CD14-positive monocyte (primary cell): Measurements from ENCODE around the gene KMT2A. TPM values are rescaled to one million over a fixed set of nuclear protein-coding genes. Genes with fewer than 3 reads are reported as not detected.

Experiments used
- DNase-seq, 3 donors: peaks; one replicate each; pipeline ENCODE4 v3.0.0-alpha.2; 2011 to 2022
- H2AFZ ChIP-seq: 2 replicates; pipeline ENCODE4 v1.6.0; 2012; ENCODE audit warnings: mild to moderate bottlenecking, low read depth, low read length, inconsistent platforms; ENCODE audit not compliant: insufficient read depth, poor library complexity, severe bottlenecking
- H3K27ac ChIP-seq, 2 donors: 1 replicate in 1 of 2; 2 replicates in 1 of 2; pipeline ENCODE4 v1.5.1; 2012 to 2013; ENCODE audit warnings: low read length in 2 of 2, control low read depth in 1 of 2, inconsistent platforms in 1 of 2, low read depth in 1 of 2, mild to moderate bottlenecking in 1 of 2
- H3K27me3 ChIP-seq, 2 donors: one replicate each; pipeline versions ENCODE4 v1.6.0 to v1.6.1; 2011 to 2013; ENCODE audit warnings: low read length in 2 of 2; ENCODE audit not compliant: control insufficient read depth in 2 of 2, insufficient read depth in 2 of 2
- H3K36me3 ChIP-seq, 2 donors: replicated peaks in 1 of 2; 1 replicate in 1 of 2; 2 replicates in 1 of 2; pipeline versions ENCODE4 v1.5.1 to v1.6.1; 2012 to 2013; ENCODE audit warnings: low read length in 2 of 2, control low read depth in 1 of 2, inconsistent platforms in 1 of 2, mild to moderate bottlenecking in 1 of 2; ENCODE audit not compliant: insufficient read depth in 2 of 2, control insufficient read depth in 1 of 2
- H3K4me1 ChIP-seq, 2 donors: 1 replicate in 1 of 2; 2 replicates in 1 of 2; pipeline versions ENCODE4 v1.5.1 to v1.6.1; 2012 to 2013; ENCODE audit warnings: low read length in 2 of 2, control low read depth in 1 of 2, inconsistent platforms in 1 of 2, mild to moderate bottlenecking in 1 of 2, moderate library complexity in 1 of 2; ENCODE audit not compliant: insufficient read depth in 2 of 2, control insufficient read depth in 1 of 2
- H3K4me2 ChIP-seq: replicated peaks from 2 replicates; pipeline ENCODE3; 2012; ENCODE audit warnings: low read length, moderate library complexity, mild to moderate bottlenecking; ENCODE audit not compliant: poor library complexity, severe bottlenecking; ENCODE audit errors: extremely low read depth
- H3K4me3 ChIP-seq, 3 experiments: fragments of 200-600 bp in 1 of 3; sonication (generic) in 1 of 3; replicated peaks in 1 of 3; 1 replicate in 2 of 3; 2 replicates in 1 of 3; pipeline ENCODE4 v1.5.1; 2011 to 2013; ENCODE audit warnings: low read length in 3 of 3, mild to moderate bottlenecking in 3 of 3, control low read depth in 2 of 3, low read depth in 2 of 3, inconsistent platforms in 1 of 3, moderate library complexity in 1 of 3
- H3K79me2 ChIP-seq: 2 replicates; pipeline ENCODE4 v1.6.0; 2012; ENCODE audit warnings: mild to moderate bottlenecking, control low read depth, inconsistent platforms, low read length, moderate library complexity; ENCODE audit not compliant: insufficient read depth
- H3K9ac ChIP-seq: 2 replicates; pipeline ENCODE4 v1.6.0; 2017; ENCODE audit warnings: low read length, mild to moderate bottlenecking; ENCODE audit not compliant: insufficient read depth, poor library complexity, severe bottlenecking
- H3K9me3 ChIP-seq, 2 donors: replicated peaks in 1 of 2; 1 replicate in 1 of 2; 2 replicates in 1 of 2; pipeline versions ENCODE4 v1.5.1 to v1.6.1; 2012 to 2013; ENCODE audit warnings: low read length in 2 of 2, control low read depth in 1 of 2; ENCODE audit not compliant: control insufficient read depth in 1 of 2, insufficient read depth in 1 of 2
- H4K20me1 ChIP-seq: 2 replicates; pipeline ENCODE4 v1.6.0; 2012; ENCODE audit warnings: mild to moderate bottlenecking, low read length, control low read depth, moderate library complexity; ENCODE audit not compliant: insufficient read depth
- H3K27ac Mint-ChIP-seq, 7 donors: one replicate each; pipeline ENCODE4 v1.8.0; 2020; ENCODE audit warnings: mild to moderate bottlenecking in 7 of 7, mixed read lengths in 7 of 7, moderate library complexity in 6 of 7, inconsistent platforms in 2 of 7
- H3K27me3 Mint-ChIP-seq, 3 donors: one replicate each; pipeline ENCODE4 v1.8.0; 2021 to 2022; ENCODE audit warnings: low read depth in 3 of 3, mild to moderate bottlenecking in 3 of 3, mixed read lengths in 3 of 3, moderate library complexity in 3 of 3, inconsistent platforms in 1 of 3
- H3K36me3 Mint-ChIP-seq, 2 donors: one replicate each; pipeline ENCODE4 v1.8.0; 2020; ENCODE audit warnings: mixed read lengths in 2 of 2, inconsistent platforms in 1 of 2, mild to moderate bottlenecking in 1 of 2
- H3K4me1 Mint-ChIP-seq: one replicate; pipeline ENCODE4 v1.8.0; 2020; ENCODE audit warnings: mild to moderate bottlenecking, mixed read lengths
- H3K4me3 Mint-ChIP-seq, 2 donors: one replicate each; pipeline ENCODE4 v1.8.0; 2020; ENCODE audit warnings: mild to moderate bottlenecking in 2 of 2, mixed read lengths in 2 of 2, moderate library complexity in 1 of 2
- H3K9me3 Mint-ChIP-seq, 7 donors: one replicate each; pipeline ENCODE4 v1.8.0; 2020 to 2022; ENCODE audit warnings: mixed read lengths in 7 of 7, mild to moderate bottlenecking in 6 of 7, moderate library complexity in 6 of 7, inconsistent platforms in 2 of 7
- WGBS: methylation state at CpG from one replicate; pipeline ENCODE4 v1.1.5; 2013; ENCODE audit warnings: missing lambda C conversion rate; ENCODE audit not compliant: insufficient coverage; 5-methylcytosine and 5-hydroxymethylcytosine counted together
- intact Hi-C, 2 donors: fragments of 100-400 bp; cut with micrococcal nuclease; formaldehyde crosslinking; loops; one replicate each; pipeline versions ENCODE4 v1.15.0 to v1.15.1; 2023
- polyA plus RNA-seq, 3 donors: library from polyadenylated mRNA; depleted of rRNA in 1 of 3; unstranded in 2 of 3; stranded (reverse) in 1 of 3; fragments of 300-500 nt in 2 of 3; fragments of >200 nt in 1 of 3; fragmentation: Illumina TruSeq in 2 of 3; gene quantifications; 1 replicate in 2 of 3; 2 replicates in 1 of 3; pipeline ENCODE4 v1.2.3, GENCODE V29; 2012 to 2021
- TF ChIP-seq, protein P1 (sequence below): fragments of 200-600 bp; IDR thresholded peaks from one replicate; pipeline ENCODE4 v1.8.0; 2022; ENCODE audit warnings: antibody characterized with exemption, mild to moderate bottlenecking

Gene KMT2A
- polyA plus RNA-seq, 3 donors, result 3.3 to 21.7 (median 3.5) TPM

DNA sequence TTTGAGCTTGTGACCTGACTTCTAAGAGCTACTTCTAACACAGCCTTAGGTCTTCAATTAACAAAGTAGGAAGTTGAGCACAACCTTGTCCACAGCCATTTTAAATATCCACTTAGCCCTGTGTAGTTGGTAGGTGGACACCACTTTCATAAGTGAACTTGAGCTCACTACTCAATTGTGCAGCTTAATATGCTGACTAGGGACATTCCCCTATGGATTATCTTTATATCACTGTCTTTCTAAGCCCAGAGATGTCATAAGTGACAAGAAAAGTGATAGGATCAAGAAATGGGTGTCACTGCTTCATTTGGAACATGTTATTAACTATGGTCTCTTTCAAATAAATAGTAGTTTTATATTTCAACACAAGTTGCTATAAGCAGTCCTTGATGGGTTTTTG, 38.8 kb upstream of the KMT2A start:
- Histone ChIP-seq H3K4me1 (peaks cover 10 to 12% of the 10 kb centered on the region in 2 donors), H4K20me1 (peaks cover 10% of the 10 kb centered on the region), H3K4me3 (no peak overlapping the region), H3K27me3 (no peaks in the 10 kb centered on the region), H3K79me2 (peaks cover 12% of the 10 kb centered on the region), H3K27ac (no peak overlapping the region), H3K4me2 (no peak overlapping the region), H3K9ac (no peak overlapping the region), H2AFZ (no peak overlapping the region), H3K36me3 (peaks cover 53 to 74% of the 10 kb centered on the region in 2 donors), H3K9me3 (no peaks in the 10 kb centered on the region)
- intact Hi-C loops, result loop anchor here in 1 of 2 donors (5.0 kb wide), 1 partner anchor 90 kb away; no protein-coding TSS in a partner anchor
- no peak for DNase-seq
- H3K36me3 Mint-ChIP-seq, result peaks cover 46 to 52% of the 10 kb centered on the region in 2 donors
- H3K4me1 Mint-ChIP-seq, result peaks cover 14% of the 10 kb centered on the region
- TF ChIP-seq, protein P1, sequence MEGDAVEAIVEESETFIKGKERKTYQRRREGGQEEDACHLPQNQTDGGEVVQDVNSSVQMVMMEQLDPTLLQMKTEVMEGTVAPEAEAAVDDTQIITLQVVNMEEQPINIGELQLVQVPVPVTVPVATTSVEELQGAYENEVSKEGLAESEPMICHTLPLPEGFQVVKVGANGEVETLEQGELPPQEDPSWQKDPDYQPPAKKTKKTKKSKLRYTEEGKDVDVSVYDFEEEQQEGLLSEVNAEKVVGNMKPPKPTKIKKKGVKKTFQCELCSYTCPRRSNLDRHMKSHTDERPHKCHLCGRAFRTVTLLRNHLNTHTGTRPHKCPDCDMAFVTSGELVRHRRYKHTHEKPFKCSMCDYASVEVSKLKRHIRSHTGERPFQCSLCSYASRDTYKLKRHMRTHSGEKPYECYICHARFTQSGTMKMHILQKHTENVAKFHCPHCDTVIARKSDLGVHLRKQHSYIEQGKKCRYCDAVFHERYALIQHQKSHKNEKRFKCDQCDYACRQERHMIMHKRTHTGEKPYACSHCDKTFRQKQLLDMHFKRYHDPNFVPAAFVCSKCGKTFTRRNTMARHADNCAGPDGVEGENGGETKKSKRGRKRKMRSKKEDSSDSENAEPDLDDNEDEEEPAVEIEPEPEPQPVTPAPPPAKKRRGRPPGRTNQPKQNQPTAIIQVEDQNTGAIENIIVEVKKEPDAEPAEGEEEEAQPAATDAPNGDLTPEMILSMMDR, result no peak
- no peaks in the 10 kb centered on the region for H3K27me3 Mint-ChIP-seq
- H3K9me3 Mint-ChIP-seq, result no peaks in the 10 kb centered on the region
- H3K4me3 Mint-ChIP-seq, result no peak overlapping the region
- no peak overlapping the region for H3K27ac Mint-ChIP-seq

DNA sequence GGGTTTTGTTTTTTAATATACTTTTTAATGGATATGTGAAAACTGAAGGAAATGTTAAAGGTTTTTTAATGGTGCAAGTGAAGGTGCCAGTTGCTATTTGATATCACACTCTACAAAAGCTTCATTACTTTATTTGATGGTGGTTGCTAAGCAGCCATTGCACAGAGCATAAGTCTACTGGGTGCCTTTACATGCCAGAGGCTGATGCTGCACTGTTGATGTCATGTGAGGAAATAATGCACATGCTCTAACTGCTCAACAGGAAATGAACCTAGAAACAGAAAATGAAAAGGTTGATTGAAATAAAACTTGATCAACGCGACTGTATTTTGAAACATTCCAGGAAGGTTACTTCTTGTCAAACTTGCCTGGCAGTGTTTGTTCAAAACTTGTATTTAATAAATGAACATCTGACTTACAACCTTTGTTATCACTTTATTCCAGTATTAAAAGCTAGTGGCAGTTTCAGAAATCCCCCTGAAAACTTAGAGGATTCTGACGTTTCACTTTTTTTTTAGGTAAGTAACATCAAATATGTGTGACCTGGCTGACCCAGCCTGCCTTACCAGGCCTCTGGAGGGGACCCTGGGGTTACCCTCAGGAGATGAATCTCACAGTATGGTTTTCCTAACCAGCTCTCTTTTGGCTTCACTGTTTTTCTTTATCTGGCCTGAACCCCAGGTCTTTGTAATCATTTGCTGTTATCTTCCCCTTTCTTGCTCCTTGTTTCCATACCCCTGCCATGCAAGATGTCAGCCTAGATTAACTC, 37.3 kb upstream of the KMT2A start:
- Histone ChIP-seq H3K79me2 (peaks cover 27% of the 10 kb centered on the region), H4K20me1 (peaks cover 25% of the 10 kb centered on the region), H3K4me1 (peaks cover 22 to 25% of the 10 kb centered on the region in 2 donors), H3K9me3 (no peaks in the 10 kb centered on the region), H2AFZ (no peak overlapping the region), H3K9ac (no peak overlapping the region), H3K4me3 (no peak overlapping the region), H3K27ac (no peak overlapping the region), H3K4me2 (no peak overlapping the region), H3K27me3 (no peaks in the 10 kb centered on the region), H3K36me3 (peaks cover 38 to 59% of the 10 kb centered on the region in 2 donors)
- H3K4me1 Mint-ChIP-seq, result peaks cover 27% of the 10 kb centered on the region
- peak overlapping the region in 2 of 7 donors; percentile 43 to 73 for H3K27ac Mint-ChIP-seq
- TF ChIP-seq, protein P1, result no peak
- peak in 1 of 3 donors; percentile 6 for DNase-seq
- WGBS, result 75% methylated on average over 1 of the region's 3 CpGs
- no peaks in the 10 kb centered on the region for H3K9me3 Mint-ChIP-seq
- H3K27me3 Mint-ChIP-seq, result no peaks in the 10 kb centered on the region
- H3K4me3 Mint-ChIP-seq, result no peak overlapping the region
- intact Hi-C loops, result loop anchor here in 1 of 2 donors (5.0 kb wide), 1 partner anchor 88 kb away; no protein-coding TSS in a partner anchor
- peaks cover 33 to 37% of the 10 kb centered on the region in 2 donors for H3K36me3 Mint-ChIP-seq
